Dedifferentiated amniotic fluid mesenchymal stem cell (primary cell): ENCODE results near the gene SGSH.

Experiments
- DNase-seq: peaks from one replicate; pipeline ENCODE4 v3.0.0-alpha.2; 2016; ENCODE audit errors: extremely low spot score

The SGSH gene

DNA sequence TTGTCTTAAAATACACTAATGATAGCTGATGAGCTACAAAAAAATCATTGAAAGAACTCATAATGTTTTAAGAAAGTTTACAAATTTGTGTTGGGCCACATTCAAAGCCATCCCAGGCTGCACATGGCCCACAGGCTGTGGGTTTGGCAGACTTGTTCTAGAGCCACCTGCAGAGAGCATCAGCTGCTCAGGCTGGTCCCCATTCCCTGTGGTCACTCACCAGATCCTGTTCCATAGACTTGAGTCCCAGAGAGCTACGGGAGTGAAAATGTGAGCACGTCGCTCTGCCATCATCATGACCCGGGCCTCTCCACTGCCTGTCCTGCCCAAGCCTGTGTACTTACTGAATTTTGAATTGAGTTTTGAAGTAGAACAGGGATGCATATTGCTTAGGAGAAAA is 7.0 kb upstream of the SGSH start:
- DNase-seq, result no peak

- DNase-seq, result no peak
Observed at GRCh38 chr17:80225230-80225629, 5.1 kb upstream of the SGSH start.

GRCh38 chr17:80224683-80225082 is 4.5 kb upstream of the SGSH start:
- DNase-seq, result no peak

- DNase-seq, result no peak
Observed at GRCh38 chr17:80223838-80224497, 3.8 kb upstream of the SGSH start.

DNA sequence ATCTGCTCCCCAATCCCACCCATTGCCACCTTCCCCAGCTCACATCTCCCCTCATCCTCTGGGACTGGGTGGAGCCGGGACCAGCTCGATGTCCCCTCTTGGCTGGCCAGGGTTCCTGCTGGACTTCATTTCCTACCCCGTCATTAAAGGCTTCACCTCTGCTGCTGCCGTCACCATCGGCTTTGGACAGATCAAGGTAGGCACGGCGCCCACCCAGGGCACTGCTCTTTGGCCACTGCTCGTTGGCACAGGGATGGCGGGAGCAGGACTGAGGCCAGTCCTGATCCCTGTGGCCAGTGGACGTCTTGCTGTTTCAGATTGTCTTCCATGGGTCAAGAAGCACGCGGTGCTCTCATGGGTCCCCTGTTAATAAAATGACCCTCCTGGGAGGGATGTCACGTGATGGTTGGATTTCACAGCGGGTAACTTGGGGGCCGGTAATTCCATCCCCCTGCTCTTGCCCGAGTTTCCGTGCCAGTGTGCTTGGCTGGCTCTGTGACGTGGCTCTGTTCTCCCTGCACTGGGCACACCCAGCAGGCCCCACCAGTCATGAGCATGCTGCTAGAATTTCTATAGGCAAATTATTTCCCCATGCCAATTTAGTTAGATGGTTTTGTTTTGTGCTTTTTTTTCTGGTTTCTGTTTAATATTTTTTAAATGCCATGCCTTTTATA is 3.1 kb upstream of the SGSH start:
- DNase-seq, result no peak

DNA sequence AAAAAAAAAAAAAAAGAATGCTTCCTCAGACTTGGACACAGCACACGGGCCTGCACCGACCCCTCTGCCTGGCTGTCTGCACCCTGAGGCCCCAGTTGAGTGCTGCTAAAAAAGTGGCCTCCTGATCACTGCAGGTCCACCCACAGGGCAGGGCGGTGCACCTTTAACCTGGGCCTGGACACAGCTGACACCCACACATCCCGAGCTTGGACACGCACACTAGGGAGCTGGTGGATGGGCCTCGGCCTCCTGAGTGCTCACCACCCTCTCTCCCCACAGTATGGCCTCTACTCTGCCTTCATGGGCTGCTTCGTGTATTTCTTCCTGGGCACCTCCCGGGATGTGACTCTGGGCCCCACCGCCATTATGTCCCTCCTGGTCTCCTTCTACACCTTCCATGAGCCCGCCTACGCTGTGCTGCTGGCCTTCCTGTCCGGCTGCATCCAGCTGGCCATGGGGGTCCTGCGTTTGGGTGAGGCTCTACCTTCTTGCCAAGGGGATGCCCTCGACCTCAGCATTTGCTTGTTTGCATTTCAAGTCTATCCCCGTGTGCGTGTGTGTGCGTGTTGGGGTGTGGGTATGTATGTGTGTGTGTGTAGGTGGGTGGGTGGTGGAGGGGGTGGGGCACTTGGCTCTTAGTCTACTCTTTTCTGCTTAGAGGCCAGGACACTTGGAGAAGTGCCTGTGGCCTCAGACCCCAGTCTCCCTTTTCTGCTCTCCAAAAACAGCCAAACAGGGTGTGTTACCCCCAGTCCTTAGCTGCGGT is 2.4 kb upstream of the SGSH start:
- no peak for DNase-seq

- no peak for DNase-seq
Observed at GRCh38 chr17:80221351-80222105, 1.4 kb upstream of the SGSH start.

DNA sequence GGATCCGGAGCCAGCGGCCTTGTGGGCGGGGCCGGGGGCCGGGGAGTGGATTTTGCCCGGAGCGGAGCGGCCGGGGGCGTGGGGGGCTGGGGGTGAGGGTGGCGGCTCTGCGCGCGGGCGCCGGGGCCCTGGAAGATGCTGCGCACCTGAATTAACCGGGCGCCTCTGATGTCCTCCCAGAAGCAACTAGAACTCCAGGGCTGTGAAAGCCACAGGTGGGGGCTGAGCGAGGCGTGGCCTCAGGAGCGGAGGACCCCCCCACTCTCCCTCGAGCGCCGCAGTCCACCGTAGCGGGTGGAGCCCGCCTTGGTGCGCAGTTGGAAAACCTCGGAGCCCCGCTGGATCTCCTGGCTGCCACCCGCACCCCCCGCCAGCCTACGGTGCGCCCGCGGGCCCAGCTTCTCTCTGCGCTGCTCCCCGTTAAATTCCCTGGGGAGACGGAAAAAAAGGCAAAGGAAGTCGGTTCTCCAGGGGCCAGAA is 643 bp upstream of the SGSH start:
- DNase-seq, result no peak

GRCh38 chr17:80219763-80220053 is 425 bp downstream of the SGSH start:
- DNase-seq, result no peak

GRCh38 chr17:80219013-80219762 is 945 bp downstream of the SGSH start:
- peak; percentile 36 for DNase-seq

DNA sequence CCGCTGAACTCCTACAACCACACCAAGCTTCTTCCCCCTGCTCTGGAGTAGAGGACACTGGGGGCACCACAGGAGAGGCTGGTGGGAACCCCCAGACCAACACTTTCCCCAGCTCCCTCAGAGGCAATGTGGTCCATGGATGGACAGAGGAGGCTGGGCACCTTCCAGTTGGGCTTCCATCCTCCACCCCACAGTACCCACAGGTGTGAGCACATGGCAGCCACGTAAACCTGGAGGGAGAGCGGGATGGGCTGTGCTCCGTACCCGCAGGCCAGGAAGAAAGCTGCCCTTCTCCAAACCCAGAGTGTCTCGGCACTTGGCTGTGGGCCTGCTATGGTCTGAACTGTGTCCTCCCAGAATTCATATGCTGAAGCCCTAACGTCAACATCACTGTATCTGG is 1.7 kb downstream of the SGSH start:
- no peak for DNase-seq

DNA sequence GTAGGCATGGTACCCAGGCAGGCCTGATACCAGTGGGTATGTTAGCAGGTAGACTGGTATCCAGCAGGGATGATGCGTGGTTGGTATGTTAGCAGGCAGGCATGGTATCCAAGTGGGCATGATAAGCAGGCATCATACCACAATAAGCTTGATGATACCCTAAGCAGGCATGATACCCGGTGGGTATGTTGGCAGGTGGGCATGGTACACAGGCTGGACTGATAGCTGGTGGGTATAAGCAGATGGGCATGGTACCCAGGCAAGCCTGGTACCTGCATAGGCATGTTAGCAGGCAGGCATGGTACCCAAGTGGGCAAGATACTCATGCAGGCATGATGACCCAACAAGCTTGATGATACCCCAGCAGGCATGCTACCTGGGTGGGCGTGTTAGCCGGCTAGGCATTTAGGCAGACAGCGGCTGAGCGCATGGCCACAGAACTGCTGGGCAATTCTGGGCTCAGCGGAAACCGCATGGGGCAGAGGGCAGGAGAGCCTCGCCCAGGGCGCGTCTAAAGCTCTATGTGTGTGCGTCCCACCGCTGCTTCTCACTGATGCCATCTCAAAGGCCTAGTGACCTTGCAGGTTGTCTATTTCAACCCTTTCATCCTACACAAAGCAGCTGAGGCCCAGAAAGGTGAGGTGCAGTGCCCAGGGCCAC is 2.3 kb downstream of the SGSH start:
- no peak for DNase-seq

DNA sequence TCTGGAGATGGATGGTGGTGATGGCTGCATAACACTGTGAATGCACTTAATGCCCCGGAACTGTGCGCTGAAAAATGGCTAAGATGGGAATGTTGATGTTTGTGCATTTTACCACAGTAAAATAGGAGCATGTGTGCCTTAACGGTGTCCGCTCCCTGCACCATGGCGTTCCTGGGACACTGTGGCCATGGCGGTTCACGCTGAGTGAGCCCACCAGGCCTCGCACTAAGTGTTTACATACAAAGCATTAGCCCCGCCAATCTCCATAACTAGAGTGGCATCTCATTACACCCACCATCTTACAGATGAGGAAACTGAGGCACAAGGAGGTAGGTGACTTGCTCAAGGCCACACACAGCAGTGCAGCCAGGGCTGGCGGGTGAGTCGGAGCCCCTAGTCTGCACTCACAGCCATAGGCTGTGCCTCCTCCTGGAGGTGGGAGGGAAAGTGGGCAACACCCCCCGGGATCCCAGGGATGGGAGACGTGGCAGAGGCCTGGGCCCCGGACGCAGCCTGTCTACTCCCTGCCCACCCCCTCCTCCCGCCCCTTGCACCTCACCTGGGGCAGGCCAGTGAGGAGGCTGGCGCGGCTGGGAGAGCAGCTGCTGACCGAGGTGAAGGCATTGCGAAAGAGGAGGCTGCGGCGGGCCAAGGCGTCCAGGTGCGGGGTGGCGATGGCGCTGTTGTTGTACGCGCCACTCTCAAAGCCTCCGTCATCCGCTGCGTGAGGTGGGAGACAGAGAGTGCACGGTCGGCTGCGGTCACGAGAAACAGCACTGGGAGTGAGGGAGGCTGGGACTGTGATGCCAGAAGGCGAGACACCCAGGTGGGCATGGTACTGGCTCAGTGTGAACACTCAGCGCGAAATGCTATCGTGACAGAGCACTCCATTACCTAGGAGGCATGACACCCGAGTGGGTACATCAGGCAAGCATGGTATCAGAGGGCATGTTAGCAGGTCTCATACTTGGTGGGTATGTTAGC is 3.4 kb downstream of the SGSH start:
- DNase-seq, result no peak

DNA sequence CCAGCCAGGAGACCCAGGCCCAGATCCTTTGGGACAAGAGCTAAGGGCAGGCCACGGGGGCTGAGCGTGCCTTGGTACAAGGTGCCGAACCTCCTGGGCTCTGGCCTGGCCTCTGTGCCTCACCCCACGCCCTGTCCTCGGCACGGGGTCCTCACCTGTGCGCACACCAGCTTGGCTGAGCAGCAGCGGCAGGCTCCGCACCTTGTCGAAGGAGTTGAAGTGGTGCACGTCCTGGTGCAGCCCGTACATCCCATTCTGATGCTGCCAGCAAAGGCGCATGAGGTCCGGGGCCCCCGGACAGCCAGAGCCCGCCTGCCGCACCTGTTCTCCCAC is 5.3 kb downstream of the SGSH start:
- DNase-seq, result no peak

GRCh38 chr17:80214012-80214877 is 5.9 kb downstream of the SGSH start:
- DNase-seq, result no peak

DNA sequence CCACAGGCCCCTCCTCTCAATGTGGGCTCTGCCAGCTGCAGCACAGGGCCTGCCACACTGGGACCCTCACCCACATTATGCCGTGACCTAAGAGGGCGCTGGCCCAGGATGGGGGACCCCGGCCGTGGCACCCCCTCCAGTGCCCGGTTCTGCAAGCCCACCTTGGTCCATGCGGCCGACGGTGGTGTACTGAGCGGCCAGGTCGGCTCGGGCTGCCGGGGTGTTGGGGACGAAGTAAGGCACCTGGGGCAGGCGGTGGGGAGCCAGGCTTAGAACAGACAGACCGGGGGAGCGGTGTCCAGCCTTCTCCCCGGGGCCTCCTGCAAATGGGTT is 6.5 kb downstream of the SGSH start:
- no peak for DNase-seq

DNA sequence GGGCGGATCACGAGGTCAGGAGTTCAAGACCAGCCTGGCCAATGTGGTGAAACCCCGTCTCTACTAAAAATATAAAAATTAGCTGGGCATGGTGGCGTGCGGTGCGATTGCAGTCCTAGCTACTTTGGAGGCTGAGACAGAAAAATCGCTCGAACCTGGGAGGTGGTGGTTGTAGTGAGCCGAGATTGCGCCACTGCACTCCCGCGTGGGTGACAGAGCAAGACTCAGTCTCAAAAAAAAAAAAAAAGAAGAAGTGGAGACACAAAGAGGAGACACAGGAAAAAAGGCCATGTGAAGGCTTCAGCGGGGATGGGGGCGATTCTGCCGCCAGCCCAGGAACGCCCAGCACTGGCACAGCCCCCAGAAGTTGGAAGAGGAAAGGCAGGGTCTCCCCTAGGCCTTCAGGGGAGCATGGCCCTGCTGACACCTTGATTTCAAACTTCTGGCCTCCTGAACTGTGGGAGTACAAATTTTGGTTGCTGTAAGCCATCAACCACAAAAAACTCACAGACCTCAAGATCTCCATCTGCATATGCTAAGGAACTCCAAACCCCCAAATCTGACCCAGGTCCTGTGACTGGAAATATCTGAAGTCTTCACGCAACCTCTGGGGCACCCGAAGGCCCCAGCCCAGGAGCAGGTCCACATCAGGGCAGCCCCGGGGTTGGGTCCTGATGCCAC is 7.0 kb downstream of the SGSH start:
- DNase-seq, result no peak

DNA sequence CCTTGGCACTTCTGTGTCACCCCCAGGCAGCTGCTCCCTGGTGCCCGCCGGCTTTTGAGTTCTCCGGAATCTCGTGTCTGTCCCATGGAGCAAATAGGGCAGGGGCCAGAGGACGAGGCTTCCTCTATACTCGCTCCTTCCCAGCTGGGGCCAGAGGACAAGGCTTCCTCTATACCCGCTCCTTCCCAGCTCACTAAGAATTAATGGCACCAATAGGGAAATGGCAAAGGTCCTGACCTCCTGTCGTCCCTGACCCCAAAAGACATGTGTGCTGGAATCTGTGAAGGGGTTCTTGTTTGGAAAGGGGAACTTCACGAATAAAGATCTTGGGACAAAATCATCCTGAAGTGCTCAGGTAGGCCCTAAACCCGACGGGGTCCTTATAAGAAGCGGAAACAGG is 7.6 kb downstream of the SGSH start:
- DNase-seq, result no peak

DNA sequence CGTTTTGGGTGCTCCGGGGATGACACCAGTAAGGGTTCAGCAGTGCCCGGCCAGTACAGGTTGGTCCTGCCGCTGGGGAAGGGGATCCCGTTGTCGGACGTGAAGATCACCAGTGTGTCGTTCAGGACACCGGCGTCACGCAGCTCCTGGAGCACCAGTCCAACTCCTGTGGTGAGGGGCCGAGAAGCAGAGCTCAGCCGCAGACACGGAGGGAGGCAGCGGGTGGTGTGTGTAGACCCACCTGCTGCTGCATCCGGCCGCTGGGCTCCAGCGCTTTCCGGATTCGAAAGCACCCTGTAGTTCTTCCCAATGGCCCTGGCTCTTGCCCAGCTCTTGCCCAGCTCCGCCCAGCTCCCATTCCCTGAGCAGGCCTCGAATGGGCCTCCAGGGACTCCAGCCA is 8.0 kb downstream of the SGSH start:
- no peak for DNase-seq
